OCI-LY7 (cell line): Measurements from ENCODE around the gene PTH1R. TPM values are rescaled to one million over a fixed set of nuclear protein-coding genes. Genes with fewer than 3 reads are reported as not detected.

Experiments
- BruUV-seq: library from RNA; stranded (reverse); fragments of 400-500 nt; replicated peaks from 2 replicates; lab custom pipeline; 2021; lab: Mats Ljungman, UMichigan
- CTCF ChIA-PET: fragments of 300-600 bp; sonication (Branson Sonifier 250); formaldehyde crosslinking; loops from one replicate; lab custom pipeline; 2022; ENCODE audit warnings: antibody characterized with exemption; ENCODE audit not compliant: unreplicated experiment; lab: Charles Lee
- POLR2A ChIA-PET: fragments of 300-600 bp; sonication (Branson Sonifier 250); formaldehyde crosslinking; loops from one replicate; lab custom pipeline; 2022; ENCODE audit warnings: antibody characterized with exemption; lab: Charles Lee
- DNase-seq: peaks from one replicate; pipeline ENCODE4 v3.0.0-alpha.2; 2015; ENCODE audit warnings: low spot score
- H2AFZ ChIP-seq: fragments of 200-600 bp; sonication (generic), shearing (Covaris generic); 2 replicates; pipeline ENCODE4 v1.6.1; 2014; ENCODE audit warnings: mild to moderate bottlenecking, antibody characterized with exemption, low read length, moderate library complexity
- H3K27ac ChIP-seq: fragments of 200-600 bp; sonication (generic); 2 replicates; pipeline ENCODE4 v1.5.1; 2014; ENCODE audit warnings: mixed run types, low read depth, mild to moderate bottlenecking, moderate library complexity, low read length, inconsistent platforms; ENCODE audit not compliant: poor library complexity, severe bottlenecking
- H3K36me3 ChIP-seq: fragments of 200-600 bp; sonication (generic); 2 replicates; pipeline ENCODE4 v1.6.1; 2014; ENCODE audit warnings: mild to moderate bottlenecking, antibody characterized with exemption, low read length, moderate library complexity, mixed read lengths; ENCODE audit not compliant: insufficient read depth
- H3K4me1 ChIP-seq: fragments of 200-600 bp; sonication (generic); 2 replicates; pipeline ENCODE4 v1.5.1; 2014; ENCODE audit warnings: mild to moderate bottlenecking, low read length; ENCODE audit not compliant: insufficient read depth, poor library complexity, severe bottlenecking
- H3K4me2 ChIP-seq: fragments of 200-600 bp; sonication (generic); 2 replicates; pipeline ENCODE4 v1.6.1; 2014; ENCODE audit warnings: mild to moderate bottlenecking, low read length
- H3K4me3 ChIP-seq: fragments of 200-600 bp; sonication (generic); 2 replicates; pipeline ENCODE4 v1.5.1; 2014; ENCODE audit warnings: mild to moderate bottlenecking, low read depth, low read length; ENCODE audit not compliant: poor library complexity, severe bottlenecking
- H3K79me2 ChIP-seq: fragments of 200-600 bp; sonication (generic); 2 replicates; pipeline ENCODE4 v1.6.1; 2016; ENCODE audit warnings: low read depth, mild to moderate bottlenecking, low read length, moderate library complexity, mixed read lengths; ENCODE audit not compliant: insufficient read depth
- H3K9me2 ChIP-seq: fragments of 200-600 bp; sonication (generic); 2 replicates; pipeline ENCODE4 v1.6.1; 2016; ENCODE audit warnings: mild to moderate bottlenecking, low read length, mixed read lengths; ENCODE audit not compliant: insufficient read depth
- H3K9me3 ChIP-seq: fragments of 200-600 bp; sonication (generic); 2 replicates; pipeline ENCODE4 v1.6.1; 2014; ENCODE audit warnings: mild to moderate bottlenecking, mixed run types, low read length, mixed read lengths
- H4K20me1 ChIP-seq: fragments of 200-600 bp; sonication (generic); 2 replicates; pipeline ENCODE4 v1.6.1; 2014; ENCODE audit warnings: mild to moderate bottlenecking, antibody characterized with exemption, low read length, moderate library complexity, mixed read lengths; ENCODE audit not compliant: insufficient read depth
- EZH2phosphoT487 ChIP-seq: fragments of 200-600 bp; sonication (generic); IDR thresholded peaks from 2 replicates; pipeline ENCODE4 v1.6.1; 2018; ENCODE audit warnings: low read depth, borderline replicate concordance, mild to moderate bottlenecking, mixed run types, antibody characterized with exemption, low read length, moderate library complexity, mixed read lengths
- intact Hi-C: fragments of 100-400 bp; cut with micrococcal nuclease; formaldehyde crosslinking; loops from one replicate; pipeline ENCODE4 v1.10.0; 2022; ENCODE audit not compliant: unreplicated experiment
- total RNA-seq, 2 experiments: library from RNA; depleted of rRNA in 1 of 2; stranded (reverse); fragments of >200 nt in 1 of 2; shearing (Covaris generic) in 1 of 2; gene quantifications; 2 replicates each; pipeline ENCODE4 v1.2.3, GENCODE V29; 2014 to 2022
- TF ChIP-seq, protein P1 (sequence below): fragments of 200-600 bp; sonication (generic); conservative IDR thresholded peaks from 2 replicates; pipeline ENCODE4 v1.5.1; 2014; ENCODE audit warnings: mild to moderate bottlenecking, antibody characterized with exemption, low read length, moderate library complexity, mixed read lengths

PTH1R gene
- total RNA-seq, 2 experiments from 2014 or later: not detected

DNA sequence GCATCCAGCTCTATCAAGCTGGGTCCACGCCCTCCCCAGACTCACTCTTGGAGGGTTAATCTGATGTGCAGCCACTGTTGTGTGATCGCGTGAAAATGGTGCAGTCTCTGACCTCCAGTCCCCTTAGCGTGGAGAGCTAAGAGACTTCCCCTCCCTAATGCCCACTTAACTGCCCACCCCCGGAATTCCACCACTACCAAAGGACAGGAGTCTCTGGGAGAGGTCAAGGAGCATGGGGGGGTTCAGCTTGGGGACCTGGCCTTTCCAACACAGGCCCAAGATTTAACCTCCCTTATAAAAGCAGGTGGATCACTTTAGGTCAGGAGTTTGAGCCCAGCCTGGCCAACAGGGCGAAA, 50.2 kb downstream of the PTH1R start:
- ChIA-PET CTCF (no interaction called here), POLR2A (interaction anchor here (0.7 to 5.7 kb wide), 5 partner anchors 13 to 71 kb away, joined by 3 to 39 read pairs (median 3); partner anchors contain the start of genes CCDC12 and NBEAL2)
- TF ChIP-seq EZH2phosphoT487: no peak
- TF ChIP-seq, protein P1, sequence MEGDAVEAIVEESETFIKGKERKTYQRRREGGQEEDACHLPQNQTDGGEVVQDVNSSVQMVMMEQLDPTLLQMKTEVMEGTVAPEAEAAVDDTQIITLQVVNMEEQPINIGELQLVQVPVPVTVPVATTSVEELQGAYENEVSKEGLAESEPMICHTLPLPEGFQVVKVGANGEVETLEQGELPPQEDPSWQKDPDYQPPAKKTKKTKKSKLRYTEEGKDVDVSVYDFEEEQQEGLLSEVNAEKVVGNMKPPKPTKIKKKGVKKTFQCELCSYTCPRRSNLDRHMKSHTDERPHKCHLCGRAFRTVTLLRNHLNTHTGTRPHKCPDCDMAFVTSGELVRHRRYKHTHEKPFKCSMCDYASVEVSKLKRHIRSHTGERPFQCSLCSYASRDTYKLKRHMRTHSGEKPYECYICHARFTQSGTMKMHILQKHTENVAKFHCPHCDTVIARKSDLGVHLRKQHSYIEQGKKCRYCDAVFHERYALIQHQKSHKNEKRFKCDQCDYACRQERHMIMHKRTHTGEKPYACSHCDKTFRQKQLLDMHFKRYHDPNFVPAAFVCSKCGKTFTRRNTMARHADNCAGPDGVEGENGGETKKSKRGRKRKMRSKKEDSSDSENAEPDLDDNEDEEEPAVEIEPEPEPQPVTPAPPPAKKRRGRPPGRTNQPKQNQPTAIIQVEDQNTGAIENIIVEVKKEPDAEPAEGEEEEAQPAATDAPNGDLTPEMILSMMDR: no peak
- DNase-seq: no peak
- BruUV-seq: no TSS peak
- H4K20me1 ChIP-seq: no peaks in the 10 kb centered on the region
- H3K9me3 ChIP-seq: no peaks in the 10 kb centered on the region
- intact Hi-C loops: loop anchor here (1.0 to 5.0 kb wide), 7 partner anchors 26 to 455 kb away; partner anchors contain the start of genes NBEAL2, PTPN23 and SETD2
- H3K4me1 ChIP-seq: peaks cover 92% of the 10 kb centered on the region
- H3K36me3 ChIP-seq: peaks cover 76% of the 10 kb centered on the region
- no peak overlapping the region for H2AFZ ChIP-seq
- H3K27ac ChIP-seq: peak overlapping the region; percentile 100
- H3K4me2 ChIP-seq: peak overlapping the region; percentile 82
- no peaks in the 10 kb centered on the region for H3K9me2 ChIP-seq
- H3K79me2 ChIP-seq: peaks cover 70% of the 10 kb centered on the region
- peak overlapping the region; percentile 68 for H3K4me3 ChIP-seq

DNA sequence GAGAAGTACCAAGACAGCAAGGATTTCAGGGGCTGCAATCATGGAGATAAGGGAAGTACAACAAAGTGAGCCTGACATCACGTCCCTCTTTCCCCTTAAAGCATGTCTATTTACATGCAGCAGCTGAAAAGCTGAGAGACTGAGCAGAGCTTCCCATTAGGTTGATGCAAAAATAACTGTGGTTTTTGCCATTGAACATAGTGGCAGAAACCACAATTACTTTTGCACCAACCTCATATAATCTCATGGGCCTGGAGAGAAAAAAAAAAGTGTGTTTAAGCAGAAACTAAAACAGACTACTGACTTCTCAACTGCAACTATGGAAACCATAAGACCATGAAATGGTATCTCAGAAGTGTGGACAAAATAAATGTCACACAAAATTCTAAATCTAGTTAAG, 50.8 kb downstream of the PTH1R start:
- DNase-seq: peak; percentile 77

More for the DNA sequence above, 50.8 kb downstream of the PTH1R start:
- Histone ChIP-seq H2AFZ (no peak overlapping the region), H3K36me3 (peaks cover 76% of the 10 kb centered on the region), H3K9me3 (no peaks in the 10 kb centered on the region), H4K20me1 (0 out of 2 replicates have a peak, but pooled peaks cover 4% of the 10 kb centered on the region), H3K9me2 (no peaks in the 10 kb centered on the region), H3K4me2 (peak overlapping the region; percentile 82), H3K27ac (peak overlapping the region; percentile 100), H3K4me1 (peaks cover 94% of the 10 kb centered on the region), H3K4me3 (peak overlapping the region; percentile 52), H3K79me2 (peaks cover 70% of the 10 kb centered on the region)
- TF ChIP-seq, protein P1: no peak
- TF ChIP-seq EZH2phosphoT487: no peak
- CTCF ChIA-PET: no interaction called here
- POLR2A ChIA-PET: interaction anchor here (0.7 to 5.7 kb wide), 6 partner anchors 13 to 70 kb away, joined by 3 to 39 read pairs (median 4); partner anchors contain the start of genes CCDC12 and NBEAL2
- no TSS peak for BruUV-seq
- intact Hi-C loops: loop anchor here (5.0 kb wide), 3 partner anchors 234 to 454 kb away; partner anchors contain the start of genes PTPN23 and SETD2
